Body of pancreas (tissue), 4 donors: Measurements from ENCODE around the gene SUPT3H.

Experiments
- POLR2A ChIP-seq, 3 donors: fragments of 450-650 bp; IDR thresholded peaks; one replicate each; pipeline ENCODE4 v1.6.1; 2016; ENCODE audit warnings: antibody characterized with exemption in 3 of 3, mild to moderate bottlenecking in 2 of 3
- TF ChIP-seq, protein P1 (sequence below), 7 experiments: fragments of 450-650 bp in 4 of 7; fragments of 200-600 bp in 3 of 7; sonication (generic) in 3 of 7; IDR thresholded peaks; one replicate each; pipeline ENCODE4 v1.5.1; 2016 to 2019; ENCODE audit warnings: antibody characterized with exemption in 7 of 7

DNA sequence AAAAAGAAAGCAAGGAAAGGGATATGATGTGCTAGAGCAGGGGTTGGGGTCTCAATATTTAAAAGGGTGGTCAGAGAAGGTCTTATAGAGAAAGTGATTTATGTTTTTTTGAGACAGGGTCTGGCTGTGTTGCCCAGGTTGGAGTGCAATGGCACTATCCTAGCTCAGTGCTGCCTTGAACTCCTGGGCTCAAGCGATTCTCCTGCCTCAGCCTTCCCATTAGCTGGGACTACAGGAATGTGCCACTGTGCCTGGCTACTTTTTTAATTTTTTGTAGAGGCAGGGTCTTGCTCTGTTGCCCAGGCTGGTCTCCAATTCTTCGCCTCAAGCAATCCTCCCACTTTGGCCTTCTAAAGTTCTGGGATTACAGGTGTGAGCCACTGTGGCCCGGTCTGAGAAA lies 557.0 kb downstream of the SUPT3H start:
- TF ChIP-seq, protein P1, sequence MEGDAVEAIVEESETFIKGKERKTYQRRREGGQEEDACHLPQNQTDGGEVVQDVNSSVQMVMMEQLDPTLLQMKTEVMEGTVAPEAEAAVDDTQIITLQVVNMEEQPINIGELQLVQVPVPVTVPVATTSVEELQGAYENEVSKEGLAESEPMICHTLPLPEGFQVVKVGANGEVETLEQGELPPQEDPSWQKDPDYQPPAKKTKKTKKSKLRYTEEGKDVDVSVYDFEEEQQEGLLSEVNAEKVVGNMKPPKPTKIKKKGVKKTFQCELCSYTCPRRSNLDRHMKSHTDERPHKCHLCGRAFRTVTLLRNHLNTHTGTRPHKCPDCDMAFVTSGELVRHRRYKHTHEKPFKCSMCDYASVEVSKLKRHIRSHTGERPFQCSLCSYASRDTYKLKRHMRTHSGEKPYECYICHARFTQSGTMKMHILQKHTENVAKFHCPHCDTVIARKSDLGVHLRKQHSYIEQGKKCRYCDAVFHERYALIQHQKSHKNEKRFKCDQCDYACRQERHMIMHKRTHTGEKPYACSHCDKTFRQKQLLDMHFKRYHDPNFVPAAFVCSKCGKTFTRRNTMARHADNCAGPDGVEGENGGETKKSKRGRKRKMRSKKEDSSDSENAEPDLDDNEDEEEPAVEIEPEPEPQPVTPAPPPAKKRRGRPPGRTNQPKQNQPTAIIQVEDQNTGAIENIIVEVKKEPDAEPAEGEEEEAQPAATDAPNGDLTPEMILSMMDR (IDR thresholded peaks at IDR 0.05): no peak
- TF ChIP-seq POLR2A (IDR thresholded peaks at IDR 0.05): no peak
